Stimulated activated CD8-positive, alpha-beta memory T cell treated with anti-CD3 and anti-CD28 coated beads, Interleukin-12 subunit alpha, Interleukin-12 subunit beta, amount 100 ng/mL, for 24 hours (primary cell): ENCODE measurements around the gene CEBPG.

Experiments
- DNase-seq: peaks from one replicate; pipeline ENCODE4 v3.0.0-alpha.2; 2020; ENCODE audit errors: extremely low read depth

The CEBPG gene

GRCh38 chr19:33382006-33382405 lies 8.5 kb downstream of the CEBPG start:
- DNase-seq = no peak

- no peak for DNase-seq
These were observed 9.5 kb downstream of the CEBPG start for GRCh38 chr19:33382982-33383381.

- no peak for DNase-seq
These were observed 10.3 kb downstream of the CEBPG start for GRCh38 chr19:33383720-33384292.

- DNase-seq = no peak
These were observed 11.5 kb downstream of the CEBPG start for GRCh38 chr19:33384983-33385382.

- DNase-seq = no peak
These were observed 12.4 kb downstream of the CEBPG start for GRCh38 chr19:33385956-33386355.

GRCh38 chr19:33386361-33386858 lies 12.9 kb downstream of the CEBPG start:
- DNase-seq = no peak

- DNase-seq = no peak
These were observed 14.1 kb downstream of the CEBPG start for GRCh38 chr19:33387351-33388230.

- no peak for DNase-seq
These were observed 14.8 kb downstream of the CEBPG start for GRCh38 chr19:33388231-33388724.

- no peak for DNase-seq
These were observed 15.4 kb downstream of the CEBPG start for GRCh38 chr19:33388725-33389420.

- no peak for DNase-seq
These were observed 16.1 kb downstream of the CEBPG start for GRCh38 chr19:33389421-33390100.

GRCh38 chr19:33390101-33390907 lies 16.8 kb downstream of the CEBPG start:
- DNase-seq = no peak

GRCh38 chr19:33390908-33391630 lies 17.6 kb downstream of the CEBPG start:
- no peak for DNase-seq

- no peak for DNase-seq
These were observed 18.2 kb downstream of the CEBPG start for GRCh38 chr19:33391631-33392249.

- DNase-seq = no peak
These were observed 19.1 kb downstream of the CEBPG start for GRCh38 chr19:33392341-33393285.

- DNase-seq = no peak
These were observed 19.9 kb downstream of the CEBPG start for GRCh38 chr19:33393286-33394005.

- DNase-seq = no peak
These were observed 20.7 kb downstream of the CEBPG start for GRCh38 chr19:33394006-33394722.
